Activated CD8-positive, alpha-beta memory T cell treated with anti-CD3 and anti-CD28 coated beads for 36 hours (primary cell): ENCODE measurements around the gene FNDC1. TPM values are rescaled to one million over a fixed set of nuclear protein-coding genes. Genes with fewer than 3 reads are reported as not detected.

Experiments
- CTCF ChIA-PET: fragments of 350-600 bp; sonication (Branson Sonifier 250); formaldehyde crosslinking; loops from one replicate; lab custom pipeline; 2021; ENCODE audit warnings: antibody characterized with exemption; lab: Charles Lee
- POLR2A ChIA-PET: fragments of 350-600 bp; sonication (Branson Sonifier 250); formaldehyde crosslinking; loops from one replicate; lab custom pipeline; 2021; ENCODE audit warnings: antibody characterized with exemption; lab: Charles Lee
- total RNA-seq, 2 experiments: library from RNA; stranded (reverse); gene quantifications; one replicate each; pipeline ENCODE4 v1.2.3, GENCODE V29; 2021

The FNDC1 gene
- total RNA-seq, 2 experiments from 2014 or later = not detected

DNA sequence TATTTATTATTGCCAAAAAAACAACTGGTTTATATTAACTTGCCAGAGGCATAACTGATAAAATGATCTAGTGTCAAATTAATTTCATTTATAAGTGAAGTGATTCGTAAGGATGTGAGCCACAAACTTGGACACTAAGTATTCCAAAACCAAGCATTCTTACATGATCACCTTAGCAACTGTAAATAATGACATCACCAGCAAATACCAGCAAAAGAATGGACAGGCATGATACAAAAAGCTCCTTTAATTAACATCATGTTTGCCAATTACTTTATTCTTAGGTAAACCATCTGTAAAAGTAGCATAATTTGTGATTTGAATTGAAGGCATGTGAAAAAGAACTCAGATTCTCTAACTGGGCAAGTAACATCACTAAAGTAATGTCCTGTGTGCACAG, 17.2 kb upstream of the FNDC1 start:
- ChIA-PET CTCF (interaction anchor here (1.2 kb wide), 1 partner anchor 18 kb away, joined by 3 read pairs; no protein-coding TSS in a partner anchor), POLR2A (no interaction called here)

DNA sequence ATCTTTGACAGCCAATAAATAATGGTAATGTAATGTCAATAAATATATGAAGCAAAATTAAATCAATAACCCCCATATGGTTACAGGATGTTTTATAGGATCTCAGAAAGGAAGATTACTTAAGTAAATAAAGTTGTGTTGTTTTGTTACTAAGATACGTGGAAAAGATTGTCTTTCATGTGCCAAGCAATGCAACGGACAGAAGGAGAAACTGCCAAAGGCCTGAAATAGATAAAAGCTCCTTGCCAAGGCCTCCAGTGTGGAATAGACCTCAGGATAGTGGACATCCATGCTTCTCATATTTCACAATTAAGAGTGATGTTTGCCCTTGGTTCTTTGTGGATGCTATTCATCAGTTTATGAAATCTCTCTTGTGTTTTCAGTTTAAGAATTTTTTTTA, 16.4 kb upstream of the FNDC1 start:
- ChIA-PET POLR2A (no interaction called here), CTCF (no interaction called here)

DNA sequence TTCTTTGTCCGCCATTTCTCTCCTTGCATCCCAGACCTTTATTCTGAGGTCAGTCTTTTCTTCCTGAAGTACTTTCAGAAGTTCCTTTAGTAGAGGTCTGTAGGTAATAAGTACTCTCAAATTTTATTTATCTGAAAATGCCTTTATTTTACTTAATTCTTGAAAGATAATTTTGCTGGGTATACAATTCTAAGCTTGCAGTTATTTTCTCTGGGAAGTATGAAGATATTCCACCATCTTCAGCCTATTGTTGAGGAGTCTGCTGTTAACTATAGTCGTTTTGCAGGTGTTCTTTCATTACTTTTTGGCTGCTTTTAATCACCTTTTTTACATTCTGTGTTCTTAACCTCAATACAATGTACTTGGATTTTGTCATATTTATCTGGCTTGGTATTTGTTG, 13.5 kb upstream of the FNDC1 start:
- CTCF ChIA-PET = interaction anchor here (0.6 to 2.6 kb wide), 2 partner anchors 21 to 329 kb away, joined by 3 to 9 read pairs; no protein-coding TSS in a partner anchor
- POLR2A ChIA-PET = no interaction called here

DNA sequence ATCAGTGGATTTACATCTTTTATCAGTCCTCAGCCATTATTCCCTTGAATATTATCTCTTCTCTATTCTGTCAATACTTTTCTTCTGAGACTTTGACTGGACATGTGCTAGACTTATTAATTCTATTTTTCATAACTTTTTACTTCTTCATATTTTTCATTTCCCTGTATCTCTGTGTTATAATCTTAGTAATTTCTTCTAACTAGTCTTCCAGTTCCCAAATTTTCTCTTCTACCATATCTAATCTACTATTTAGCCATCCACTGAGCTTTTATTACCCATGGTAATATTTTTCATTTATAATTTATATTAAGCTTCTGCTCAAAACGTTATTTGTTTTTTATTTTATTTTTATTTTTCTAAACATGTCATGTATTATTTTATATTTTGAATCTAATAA, 13.1 kb upstream of the FNDC1 start:
- ChIA-PET CTCF (interaction anchor here (0.6 to 2.6 kb wide), 2 partner anchors 21 to 329 kb away, joined by 3 to 9 read pairs; no protein-coding TSS in a partner anchor), POLR2A (no interaction called here)

DNA sequence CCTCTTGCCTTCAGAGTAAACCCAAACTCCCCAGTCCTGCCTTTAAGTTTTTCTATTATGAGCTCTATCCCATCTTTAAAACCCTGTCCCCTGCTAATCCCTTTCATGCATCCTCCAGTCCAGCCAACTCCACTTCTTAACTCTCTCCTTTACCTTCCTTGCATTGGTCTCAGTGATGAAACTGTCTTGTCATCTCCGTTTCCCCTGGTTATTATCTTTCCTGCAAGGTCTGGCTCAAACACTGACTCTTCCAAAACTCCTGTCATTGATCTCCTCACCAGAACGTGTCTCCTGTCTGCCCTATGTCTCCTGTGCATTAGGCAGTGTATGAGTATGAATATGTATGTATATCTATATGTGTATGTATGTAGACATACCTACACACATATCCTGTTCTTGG, 11.8 kb upstream of the FNDC1 start:
- POLR2A ChIA-PET = no interaction called here
- CTCF ChIA-PET = interaction anchor here (2.6 kb wide), 1 partner anchor 23 kb away, joined by 9 read pairs; no protein-coding TSS in a partner anchor

DNA sequence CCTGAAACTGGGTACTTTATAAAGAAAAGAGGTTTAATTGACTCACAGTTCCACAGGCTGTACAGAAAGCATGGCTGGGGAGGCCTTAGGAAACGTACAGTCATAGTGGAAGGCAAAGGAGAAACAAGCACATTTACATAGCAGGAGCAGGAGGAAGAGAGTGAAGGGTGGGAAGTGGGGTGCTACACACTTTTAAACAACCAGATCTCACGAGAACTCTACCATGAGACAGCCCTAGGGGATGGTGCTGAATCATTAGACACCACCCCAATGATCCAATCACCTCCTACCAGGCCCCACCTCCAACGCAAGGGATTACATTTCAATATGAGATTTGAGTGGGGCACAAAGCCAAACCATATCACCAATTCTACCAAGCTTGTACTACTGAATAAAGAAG, 7.4 kb upstream of the FNDC1 start:
- CTCF ChIA-PET = no interaction called here

DNA sequence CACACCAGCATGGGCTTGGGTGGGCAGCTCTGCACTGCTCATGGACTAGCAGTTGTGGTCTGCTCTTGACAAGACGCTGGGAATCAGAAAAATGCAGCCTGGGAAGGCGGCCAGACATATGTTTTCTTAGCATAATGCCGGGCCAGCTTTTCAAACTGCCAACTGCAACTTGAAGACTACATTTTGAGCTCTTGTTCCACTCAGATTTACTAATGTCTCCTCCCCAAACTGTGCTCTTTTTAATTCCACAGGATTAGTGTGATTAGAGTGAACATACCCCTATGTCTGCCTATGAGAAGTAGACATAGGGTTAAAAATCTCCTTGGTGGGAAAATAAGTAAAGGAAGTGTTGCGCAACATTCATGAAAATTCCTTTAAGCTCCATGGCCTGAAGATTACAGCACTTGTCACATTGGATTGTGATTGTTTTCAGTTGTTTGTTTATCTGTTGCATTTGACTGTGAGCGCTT, 5.3 kb upstream of the FNDC1 start:
- ChIA-PET POLR2A (no interaction called here), CTCF (interaction anchor here (0.5 kb wide), 1 partner anchor 171 kb away, joined by 3 read pairs; no protein-coding TSS in a partner anchor)

More for the DNA sequence above, 7.4 kb upstream of the FNDC1 start:
- POLR2A ChIA-PET = no interaction called here

DNA sequence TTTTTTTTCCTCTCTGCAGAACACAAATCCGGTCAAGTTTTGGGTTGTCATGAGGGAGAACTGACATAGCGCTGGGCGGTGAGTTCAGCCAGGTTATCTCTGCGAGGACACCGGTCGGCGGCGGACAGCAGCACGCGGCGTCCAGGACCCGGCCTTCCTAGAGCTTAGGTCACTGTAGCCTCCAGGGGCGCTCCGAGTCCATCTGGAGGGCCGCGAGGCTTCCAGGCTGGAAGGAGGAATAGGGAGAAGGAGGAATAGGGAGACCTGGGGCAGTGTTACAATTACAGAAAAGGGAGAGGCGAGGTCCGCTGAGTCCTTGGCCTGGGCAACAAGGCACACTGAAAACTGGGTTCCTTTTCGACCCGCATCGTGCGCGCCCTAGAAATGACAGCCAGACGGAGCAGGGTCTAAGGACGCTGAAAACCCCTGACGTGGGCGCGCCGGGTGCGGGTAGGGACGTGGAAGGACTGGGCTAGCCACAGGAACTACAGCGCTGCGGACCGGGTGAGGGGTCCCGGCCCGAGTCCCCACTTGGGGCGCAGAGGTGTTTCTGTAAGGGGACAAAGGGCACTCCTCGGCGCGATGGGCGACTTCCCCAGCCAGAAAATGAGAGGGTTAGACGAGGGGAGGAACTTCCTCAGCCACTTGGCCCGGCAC, 536 bp upstream of the FNDC1 start:
- ChIA-PET POLR2A (no interaction called here), CTCF (interaction anchor here (1.0 to 1.1 kb wide), 2 partner anchors 10 to 478 kb away, joined by 3 to 4 read pairs; no protein-coding TSS in a partner anchor)

DNA sequence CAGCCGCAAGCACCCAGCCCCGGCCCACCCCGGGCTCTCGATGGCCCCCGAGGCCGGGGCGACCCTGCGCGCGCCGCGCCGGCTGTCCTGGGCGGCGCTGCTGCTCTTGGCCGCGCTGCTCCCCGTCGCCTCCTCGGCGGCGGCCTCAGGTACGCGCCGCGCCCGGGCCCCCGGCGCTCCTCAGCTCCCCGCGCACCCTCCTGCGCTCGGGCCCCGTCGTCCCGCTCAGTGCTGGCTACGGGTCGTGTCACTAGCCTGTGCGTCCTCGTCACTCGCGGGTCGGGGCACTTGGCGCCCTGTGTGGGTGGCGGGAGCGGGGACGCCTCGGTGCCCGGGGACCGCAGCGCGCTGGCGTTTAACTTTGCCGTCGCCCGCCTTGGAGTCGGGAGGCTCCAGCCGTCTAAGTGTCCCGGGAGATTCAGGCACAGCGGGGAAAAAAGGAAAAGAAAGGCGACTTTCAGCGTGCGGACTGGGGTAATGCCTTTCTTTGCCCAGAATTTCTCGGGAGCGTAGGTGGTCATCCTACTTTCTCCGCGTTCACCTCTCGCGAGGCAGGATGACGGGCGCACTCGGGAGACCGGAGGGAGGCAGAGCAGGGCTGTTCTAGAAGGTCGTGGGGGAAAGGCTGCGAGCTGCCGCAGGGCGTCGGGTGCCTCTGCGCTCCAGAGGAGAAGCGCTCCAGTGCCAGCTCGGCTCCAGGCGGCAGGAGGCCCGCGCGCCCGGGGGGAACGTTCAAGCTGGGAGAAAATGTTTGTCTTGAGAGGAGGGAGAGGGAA, 545 bp downstream of the FNDC1 start:
- POLR2A ChIA-PET = no interaction called here
- CTCF ChIA-PET = interaction anchor here (1.0 kb wide), 3 partner anchors 14 to 485 kb away, joined by 4 to 6 read pairs (median 5); no protein-coding TSS in a partner anchor

DNA sequence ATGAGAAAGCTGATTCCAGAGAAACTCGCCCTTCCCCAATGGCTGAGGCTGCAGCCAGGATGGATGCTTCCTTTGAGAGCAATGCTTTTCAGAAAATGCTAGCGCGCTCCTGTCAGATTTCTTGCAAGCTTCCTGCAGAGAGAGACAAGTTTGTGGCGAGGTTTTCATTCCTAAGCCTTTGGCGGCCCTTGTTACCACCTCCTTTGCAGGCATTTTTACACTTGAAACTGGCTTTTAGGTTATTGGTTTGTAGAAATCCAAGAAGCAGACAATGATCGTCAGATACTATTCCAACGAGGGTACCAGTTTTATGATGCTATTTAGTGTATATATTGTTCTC, 1.1 kb downstream of the FNDC1 start:
- ChIA-PET POLR2A (no interaction called here), CTCF (interaction anchor here (1.0 kb wide), 1 partner anchor 14 kb away, joined by 6 read pairs; no protein-coding TSS in a partner anchor)

DNA sequence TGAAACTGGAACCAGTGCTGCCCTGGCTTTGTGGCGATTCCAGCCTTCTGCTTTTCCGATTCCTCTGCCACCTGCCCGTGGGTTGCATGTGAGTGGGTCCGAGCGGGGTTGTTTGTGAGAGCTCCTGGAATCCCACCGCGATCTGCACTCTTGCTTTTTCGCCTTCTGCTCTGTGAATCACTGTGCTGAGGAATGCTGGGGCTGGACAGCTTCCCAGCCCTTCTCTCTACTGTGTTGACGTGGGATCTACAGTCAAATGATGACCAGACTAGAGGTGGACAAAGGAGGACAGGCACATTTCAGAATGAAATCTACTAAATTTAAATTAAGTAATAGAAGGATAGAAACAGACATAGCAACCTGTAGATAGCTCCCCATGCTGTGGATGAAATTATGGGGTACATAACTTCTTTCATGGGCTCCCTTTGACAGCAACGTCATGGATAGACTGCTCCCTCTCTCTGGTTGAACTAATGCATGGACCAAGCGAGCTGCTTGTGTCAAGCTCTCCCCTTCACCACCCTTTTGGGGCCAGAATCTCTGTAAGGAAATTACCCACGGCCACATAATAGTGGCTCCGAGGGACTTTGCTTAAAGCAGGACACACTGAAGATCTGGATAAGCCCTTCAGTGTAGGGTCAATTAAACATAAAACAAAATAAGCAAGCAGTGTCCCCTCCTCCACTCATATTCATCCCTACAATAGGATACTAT, 2.0 kb downstream of the FNDC1 start:
- ChIA-PET POLR2A (no interaction called here), CTCF (no interaction called here)

DNA sequence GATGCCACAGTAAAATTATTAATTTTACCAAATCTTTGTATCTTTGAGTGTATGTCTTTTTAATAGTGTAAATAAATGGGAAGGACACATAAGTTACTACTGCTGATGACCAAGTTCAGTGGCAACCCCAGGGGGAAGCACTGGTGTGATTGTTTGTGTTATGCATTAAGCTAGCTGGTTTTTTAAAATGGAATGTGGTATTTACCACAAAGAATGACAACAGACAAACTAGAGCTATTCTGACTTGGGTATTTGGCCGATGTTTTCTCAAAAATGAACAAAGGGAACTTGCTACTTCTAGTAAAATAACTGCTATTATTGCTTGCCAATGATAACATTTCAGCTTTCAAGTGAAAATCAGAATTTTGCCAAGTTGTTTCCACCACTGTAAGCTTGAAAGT, 2.9 kb downstream of the FNDC1 start:
- ChIA-PET POLR2A (no interaction called here), CTCF (interaction anchor here (1.7 kb wide), 1 partner anchor 79 kb away, joined by 3 read pairs; no protein-coding TSS in a partner anchor)

DNA sequence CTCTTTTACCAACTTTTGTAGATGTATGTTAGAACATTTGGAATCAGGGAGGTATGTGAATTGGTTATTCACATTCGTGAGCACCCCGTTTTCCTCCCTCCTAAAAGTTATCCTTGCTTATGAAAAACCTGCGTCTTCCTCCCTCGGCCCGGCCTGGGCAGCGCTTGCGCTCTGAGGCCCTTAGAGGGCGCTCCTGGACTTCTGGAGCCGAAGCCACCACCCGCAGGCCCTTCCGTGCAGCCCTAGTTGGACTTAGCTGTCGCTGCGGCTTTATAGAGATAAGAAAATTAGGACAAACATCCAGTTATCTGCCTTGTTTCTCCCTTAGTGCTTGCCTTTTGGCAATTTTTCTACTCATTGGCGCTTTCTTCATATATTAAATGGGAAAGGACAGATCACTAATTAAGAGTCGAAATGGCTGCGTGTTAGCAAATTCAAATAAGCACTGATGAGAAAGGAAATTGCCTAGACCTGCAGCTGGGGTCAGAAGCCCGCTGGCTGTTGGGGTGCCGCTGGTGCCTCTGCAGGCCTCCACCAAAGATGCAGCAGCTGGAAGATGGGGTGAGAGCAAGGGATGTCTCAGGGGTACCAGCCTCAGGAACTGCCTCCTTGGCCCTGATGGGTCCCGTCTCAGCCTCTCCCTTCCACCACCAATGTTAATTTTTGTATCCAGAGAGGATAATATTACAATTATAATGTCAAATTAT, 5.2 kb downstream of the FNDC1 start:
- ChIA-PET CTCF (interaction anchor here (0.9 to 3.7 kb wide), 7 partner anchors 9 to 482 kb away, joined by 3 to 29 read pairs (median 4); no protein-coding TSS in a partner anchor), POLR2A (no interaction called here)

DNA sequence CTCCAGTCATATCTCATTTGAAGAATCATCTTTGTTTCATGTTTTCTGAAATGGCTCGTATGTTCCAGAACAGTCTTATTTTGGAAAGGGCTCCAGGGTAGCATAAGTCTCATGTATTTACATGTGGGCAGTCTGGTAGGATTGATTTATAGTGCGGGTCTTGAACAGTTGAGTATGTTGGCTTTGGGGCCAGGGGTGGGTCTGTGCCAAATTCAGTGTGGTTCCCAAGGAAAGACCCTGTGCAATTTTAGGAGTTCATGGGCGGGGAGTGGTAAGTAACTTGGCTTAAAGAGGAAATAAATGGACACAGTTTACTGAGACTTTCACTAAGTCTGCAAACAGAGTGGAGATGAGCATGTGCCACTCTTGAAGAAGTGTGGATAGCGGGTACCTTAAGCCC, 7.7 kb downstream of the FNDC1 start:
- ChIA-PET CTCF (no interaction called here), POLR2A (no interaction called here)

DNA sequence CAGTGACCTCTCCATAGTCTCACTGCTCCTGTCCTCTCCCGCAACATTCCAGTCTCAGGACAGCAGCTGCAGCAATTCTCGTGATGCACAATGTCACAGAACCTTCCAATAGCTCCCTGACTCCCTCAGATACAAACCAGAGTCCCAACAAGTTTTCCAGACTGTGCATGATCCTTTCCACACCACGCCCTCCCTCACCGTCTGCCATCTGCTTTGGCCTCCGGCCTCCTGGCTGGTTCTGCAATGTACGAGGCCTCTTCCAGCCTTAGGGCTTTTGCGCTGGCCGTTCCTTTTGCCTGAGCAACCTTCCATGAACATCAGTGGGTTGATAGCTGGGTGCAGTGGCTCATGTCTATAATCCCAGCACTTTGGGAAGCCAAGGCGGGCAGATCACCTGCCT, 9.6 kb downstream of the FNDC1 start:
- ChIA-PET CTCF (interaction anchor here (0.9 kb wide), 1 partner anchor 10 kb away, joined by 3 read pairs; the partner anchor contains the start of gene FNDC1), POLR2A (no interaction called here)

DNA sequence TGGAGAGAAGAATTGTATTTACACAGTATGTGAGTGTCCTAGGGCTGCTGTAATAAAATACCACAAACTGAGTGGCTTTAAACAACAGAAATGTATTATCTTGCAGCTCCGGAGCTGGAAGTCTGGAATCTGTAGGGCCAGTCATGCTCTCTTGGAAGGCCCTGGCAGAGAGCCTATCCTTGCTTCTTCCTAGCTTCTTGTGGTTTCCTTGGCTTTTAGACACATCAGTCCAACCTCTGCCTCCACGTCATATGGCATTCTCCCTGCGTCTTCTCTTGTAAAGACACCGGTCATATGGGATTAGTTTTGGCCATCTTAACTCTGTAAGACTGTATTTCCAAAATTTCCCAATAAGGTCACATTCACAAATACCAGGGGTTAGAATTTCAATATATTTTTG, 10.8 kb downstream of the FNDC1 start:
- ChIA-PET CTCF (no interaction called here), POLR2A (no interaction called here)

DNA sequence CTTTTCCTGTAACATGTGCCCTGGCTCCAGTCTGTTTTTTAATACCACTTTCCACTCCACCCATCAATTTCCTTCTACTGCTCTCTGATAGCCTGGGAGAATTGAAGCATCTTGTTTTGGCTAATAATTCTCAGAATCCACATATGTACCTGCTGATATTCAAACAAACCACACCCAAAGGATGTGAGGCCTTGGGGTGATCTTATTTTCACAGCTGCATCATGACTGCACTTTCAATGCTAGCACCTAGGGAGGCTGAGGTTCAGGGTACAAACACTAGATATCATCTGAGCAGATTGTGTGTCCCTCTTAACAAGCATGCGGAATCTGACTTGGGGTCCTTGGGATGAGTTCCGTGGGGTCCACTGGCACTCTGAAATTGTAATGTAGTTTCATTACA, 12.7 kb downstream of the FNDC1 start:
- ChIA-PET POLR2A (no interaction called here), CTCF (no interaction called here)

DNA sequence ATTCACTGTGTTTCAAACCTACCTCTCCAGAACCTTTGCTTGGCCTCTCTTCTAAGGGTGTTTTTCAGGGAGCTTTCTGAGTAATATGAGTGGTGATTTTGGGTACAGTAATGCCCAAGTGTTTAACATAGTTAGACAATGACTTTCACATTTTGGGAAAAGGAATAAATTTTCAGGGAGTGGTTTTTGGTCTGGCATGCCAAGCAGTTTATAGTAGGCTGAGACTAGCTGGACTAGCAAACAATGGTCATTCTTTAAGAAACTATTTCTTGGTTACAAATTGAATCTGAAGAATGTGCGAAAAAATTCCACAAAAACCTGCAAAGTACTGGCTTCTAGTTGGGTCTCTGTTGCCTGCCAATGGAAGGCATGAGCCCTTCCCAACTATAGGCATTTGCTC, 15.4 kb downstream of the FNDC1 start:
- ChIA-PET POLR2A (no interaction called here), CTCF (interaction anchor here (2.1 kb wide), 1 partner anchor 15 kb away, joined by 6 read pairs; no protein-coding TSS in a partner anchor)

DNA sequence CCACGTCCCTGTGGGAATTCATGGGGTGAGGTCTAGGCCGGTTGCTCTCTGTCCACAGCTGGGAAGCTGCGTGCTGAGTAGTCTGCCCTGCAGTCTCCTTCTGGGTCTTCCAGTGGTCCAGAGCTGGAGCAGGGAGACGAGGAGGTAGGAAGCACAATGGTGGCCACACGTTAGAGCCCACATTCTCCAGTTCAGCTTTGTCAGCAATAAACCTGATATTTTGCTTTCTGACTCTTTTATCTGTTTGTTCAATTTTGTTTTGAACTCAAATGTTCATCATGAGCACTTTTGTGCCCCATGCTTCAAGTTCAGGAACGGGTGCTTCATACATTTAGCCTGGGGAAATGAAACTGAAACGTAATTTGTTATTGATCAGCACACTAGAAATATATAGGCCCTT, 21.3 kb downstream of the FNDC1 start:
- POLR2A ChIA-PET = no interaction called here

More for the DNA sequence above, 21.3 kb downstream of the FNDC1 start:
- CTCF ChIA-PET = no interaction called here
